ENCODE data around the gene TRNAU1AP. TPM values are rescaled to one million over a fixed set of nuclear protein-coding genes. Genes with fewer than 3 reads are reported as not detected.

Gene TRNAU1AP
- total RNA-seq, 4 donors from 2014 or later, result 3.8 to 34.9 (median 20.3) TPM

GRCh38 chr1:28560886-28561285 lies 8.0 kb downstream of the TRNAU1AP start:
- Histone ChIP-seq H3K36me3 (no peaks in the 10 kb centered on the region), H3K9me3 (no peaks in the 10 kb centered on the region)
- intact Hi-C loops (cut with DNase I; ENCODE audit: low total_unique reads), result no loop called here

GRCh38 chr1:28564310-28564709 lies 11.4 kb downstream of the TRNAU1AP start:
- intact Hi-C loops (cut with DNase I; ENCODE audit: low total_unique reads), result no loop called here
- H3K27ac ChIP-seq, result no peak overlapping the region
- no peak overlapping the region for H3K4me3 ChIP-seq
- H3K27me3 ChIP-seq, result no peaks in the 10 kb centered on the region
- H3K4me1 ChIP-seq, result no peaks in the 10 kb centered on the region
- TF ChIP-seq CTCF (IDR thresholded peaks at IDR 0.05), result no peak
- no peaks in the 10 kb centered on the region for H3K36me3 ChIP-seq
- H3K9me3 ChIP-seq, result no peaks in the 10 kb centered on the region
- no peak for DNase-seq

More at GRCh38 chr1:28560886-28561285, 8.0 kb downstream of the TRNAU1AP start:
- TF ChIP-seq POLR2A (IDR thresholded peaks at IDR 0.05), result no peak
- TF ChIP-seq CTCF (IDR thresholded peaks at IDR 0.05), result no peak
- Histone ChIP-seq H3K27me3 (no peaks in the 10 kb centered on the region), H3K4me1 (no peaks in the 10 kb centered on the region), H3K27ac (no peak overlapping the region), H3K4me3 (no peak overlapping the region)
- DNase-seq, result no peak

- Histone ChIP-seq H3K27me3 (no peaks in the 10 kb centered on the region), H3K36me3 (no peaks in the 10 kb centered on the region), H3K4me1 (no peaks in the 10 kb centered on the region), H3K4me3 (no peak overlapping the region), H3K27ac (no peak overlapping the region), H3K9me3 (no peaks in the 10 kb centered on the region)
- intact Hi-C loops (cut with DNase I; ENCODE audit: low total_unique reads), result no loop called here
- TF ChIP-seq POLR2A (IDR thresholded peaks at IDR 0.05), result no peak
- TF ChIP-seq CTCF (IDR thresholded peaks at IDR 0.05), result no peak
- DNase-seq, result no peak
Measured at GRCh38 chr1:28565040-28565439, 12.2 kb downstream of the TRNAU1AP start.

GRCh38 chr1:28565726-28566125 lies 12.8 kb downstream of the TRNAU1AP start:
- Histone ChIP-seq H3K27me3 (no peaks in the 10 kb centered on the region), H3K36me3 (no peaks in the 10 kb centered on the region), H3K4me1 (no peaks in the 10 kb centered on the region), H3K27ac (no peak overlapping the region), H3K4me3 (no peak overlapping the region), H3K9me3 (no peaks in the 10 kb centered on the region)
- TF ChIP-seq CTCF (IDR thresholded peaks at IDR 0.05) (no peak), POLR2A (IDR thresholded peaks at IDR 0.05) (no peak)
- intact Hi-C loops (cut with DNase I; ENCODE audit: low total_unique reads), result no loop called here
- DNase-seq, result no peak

- intact Hi-C loops (cut with DNase I; ENCODE audit: low total_unique reads), result no loop called here
- DNase-seq, result no peak
- Histone ChIP-seq H3K27me3 (no peaks in the 10 kb centered on the region), H3K36me3 (no peaks in the 10 kb centered on the region), H3K4me1 (no peaks in the 10 kb centered on the region), H3K9me3 (no peaks in the 10 kb centered on the region), H3K27ac (no peak overlapping the region), H3K4me3 (no peak overlapping the region)
- no peak for TF ChIP-seq POLR2A (IDR thresholded peaks at IDR 0.05)
- no peak for TF ChIP-seq CTCF (IDR thresholded peaks at IDR 0.05)
Measured at GRCh38 chr1:28566931-28567330, 14.0 kb downstream of the TRNAU1AP start.
